Activated CD8-positive, alpha-beta T cell treated with anti-CD3 and anti-CD28 coated beads, Interleukin-2, amount 10 ng/mL, durations not matched to agents 7 days and 5 days (primary cell): ENCODE measurements around the gene TIMP2. TPM values are rescaled to one million over a fixed set of nuclear protein-coding genes. Genes with fewer than 3 reads are reported as not detected.

Source experiments
- ATAC-seq: fragments of 150-1000 bp; cut with Tn5 transposase; one replicate; pipeline ENCODE4 v1.10.0; 2021; ENCODE audit warnings: moderate library complexity
- CTCF ChIA-PET: fragments of 350-600 bp; sonication (Branson Sonifier 250); formaldehyde crosslinking; loops from one replicate; lab custom pipeline; 2021; ENCODE audit warnings: antibody characterized with exemption; lab: Charles Lee
- POLR2A ChIA-PET: fragments of 350-600 bp; sonication (Branson Sonifier 250); formaldehyde crosslinking; loops from one replicate; lab custom pipeline; 2021; ENCODE audit warnings: antibody characterized with exemption; lab: Charles Lee
- DNase-seq: peaks from one replicate; pipeline ENCODE4 v3.0.0-alpha.2; 2020
- H3K27ac Mint-ChIP-seq: one replicate; pipeline ENCODE4 v1.8.0; 2021; ENCODE audit warnings: mild to moderate bottlenecking, mixed read lengths
- H3K27me3 Mint-ChIP-seq: one replicate; pipeline ENCODE4 v1.8.0; 2021; ENCODE audit warnings: low read depth, mixed read lengths
- H3K36me3 Mint-ChIP-seq: one replicate; pipeline ENCODE4 v1.8.0; 2021; ENCODE audit warnings: low read depth, mixed read lengths
- H3K4me1 Mint-ChIP-seq: one replicate; pipeline ENCODE4 v1.8.0; 2021; ENCODE audit warnings: low read depth, mixed read lengths
- H3K4me3 Mint-ChIP-seq: one replicate; pipeline ENCODE4 v1.8.0; 2021; ENCODE audit warnings: mild to moderate bottlenecking, mixed read lengths
- H3K9me3 Mint-ChIP-seq: one replicate; pipeline ENCODE4 v1.8.0; 2022; ENCODE audit warnings: mixed read lengths; ENCODE audit not compliant: insufficient read depth
- total RNA-seq, 2 experiments: library from RNA; stranded (reverse); gene quantifications; one replicate each; pipeline ENCODE4 v1.2.3, GENCODE V29; 2021

The TIMP2 gene
- total RNA-seq, 2 experiments from 2014 or later, result 3.6 to 3.8 TPM

GRCh38 chr17:78899361-78900260, 25.6 kb downstream of the TIMP2 start:
- CTCF ChIA-PET, result interaction anchor here (1.8 kb wide), 1 partner anchor 34 kb away, joined by 8 read pairs; no protein-coding TSS in a partner anchor

GRCh38 chr17:78898947-78899346, 26.2 kb downstream of the TIMP2 start:
- Mint-ChIP-seq H3K4me1 (peaks cover 9% of the 10 kb centered on the region), H3K27ac (no peak overlapping the region), H3K9me3 (no peaks in the 10 kb centered on the region), H3K4me3 (no peak overlapping the region), H3K27me3 (no peaks in the 10 kb centered on the region), H3K36me3 (no peaks in the 10 kb centered on the region)
- POLR2A ChIA-PET, result no interaction called here
- ATAC-seq (no peak), DNase-seq (no peak)
- CTCF ChIA-PET, result interaction anchor here (1.8 kb wide), 1 partner anchor 33 kb away, joined by 8 read pairs; no protein-coding TSS in a partner anchor

More at GRCh38 chr17:78899361-78900260, 25.6 kb downstream of the TIMP2 start:
- DNase-seq (no peak), ATAC-seq (no peak)
- H3K36me3 Mint-ChIP-seq, result no peaks in the 10 kb centered on the region
- H3K4me1 Mint-ChIP-seq, result peaks cover 9% of the 10 kb centered on the region
- no peak overlapping the region for H3K4me3 Mint-ChIP-seq
- POLR2A ChIA-PET, result no interaction called here
- H3K27ac Mint-ChIP-seq, result no peak overlapping the region
- no peaks in the 10 kb centered on the region for H3K27me3 Mint-ChIP-seq
- H3K9me3 Mint-ChIP-seq, result no peaks in the 10 kb centered on the region

- CTCF ChIA-PET, result interaction anchor here (0.9 kb wide), 1 partner anchor 32 kb away, joined by 4 read pairs; no protein-coding TSS in a partner anchor
- ATAC-seq (no peak), DNase-seq (no peak)
- no peaks in the 10 kb centered on the region for H3K27me3 Mint-ChIP-seq
- peaks cover 3% of the 10 kb centered on the region for H3K4me1 Mint-ChIP-seq
- POLR2A ChIA-PET, result no interaction called here
- H3K36me3 Mint-ChIP-seq, result no peaks in the 10 kb centered on the region
- H3K4me3 Mint-ChIP-seq, result no peak overlapping the region
- H3K27ac Mint-ChIP-seq, result no peak overlapping the region
- H3K9me3 Mint-ChIP-seq, result no peaks in the 10 kb centered on the region
These were observed 26.9 kb downstream of the TIMP2 start for GRCh38 chr17:78898075-78898836.

GRCh38 chr17:78897664-78898047, 27.5 kb downstream of the TIMP2 start:
- DNase-seq, result no peak
- POLR2A ChIA-PET, result no interaction called here
- CTCF ChIA-PET, result interaction anchor here (0.9 kb wide), 1 partner anchor 31 kb away, joined by 4 read pairs; no protein-coding TSS in a partner anchor
- Mint-ChIP-seq H3K4me1 (peaks cover 4% of the 10 kb centered on the region), H3K36me3 (no peaks in the 10 kb centered on the region), H3K27ac (no peak overlapping the region), H3K4me3 (no peak overlapping the region), H3K9me3 (no peaks in the 10 kb centered on the region), H3K27me3 (no peaks in the 10 kb centered on the region)
- ATAC-seq, result no peak

- Mint-ChIP-seq H3K4me1 (peaks cover 5% of the 10 kb centered on the region), H3K27ac (no peak overlapping the region), H3K9me3 (no peaks in the 10 kb centered on the region), H3K27me3 (no peaks in the 10 kb centered on the region), H3K4me3 (no peak overlapping the region), H3K36me3 (no peaks in the 10 kb centered on the region)
- DNase-seq (no peak), ATAC-seq (no peak)
- POLR2A ChIA-PET, result no interaction called here
- CTCF ChIA-PET, result interaction anchor here (0.9 kb wide), 1 partner anchor 31 kb away, joined by 4 read pairs; no protein-coding TSS in a partner anchor
These were observed 28.1 kb downstream of the TIMP2 start for GRCh38 chr17:78896834-78897663.

GRCh38 chr17:78896091-78896833, 28.9 kb downstream of the TIMP2 start:
- H3K27ac Mint-ChIP-seq, result no peak overlapping the region
- H3K9me3 Mint-ChIP-seq, result no peaks in the 10 kb centered on the region
- H3K4me3 Mint-ChIP-seq, result no peak overlapping the region
- ChIA-PET POLR2A (no interaction called here), CTCF (interaction anchor here (1.1 kb wide), 1 partner anchor 10 kb away, joined by 3 read pairs; no protein-coding TSS in a partner anchor)
- H3K4me1 Mint-ChIP-seq, result peaks cover 13% of the 10 kb centered on the region
- no peaks in the 10 kb centered on the region for H3K36me3 Mint-ChIP-seq
- H3K27me3 Mint-ChIP-seq, result no peaks in the 10 kb centered on the region
- DNase-seq (no peak), ATAC-seq (no peak)

GRCh38 chr17:78895322-78895721, 29.9 kb downstream of the TIMP2 start:
- H3K4me1 Mint-ChIP-seq, result peaks cover 22% of the 10 kb centered on the region
- H3K27me3 Mint-ChIP-seq, result no peaks in the 10 kb centered on the region
- H3K9me3 Mint-ChIP-seq, result no peaks in the 10 kb centered on the region
- POLR2A ChIA-PET, result no interaction called here
- H3K4me3 Mint-ChIP-seq, result no peak overlapping the region
- H3K27ac Mint-ChIP-seq, result no peak overlapping the region
- CTCF ChIA-PET, result interaction anchor here (1.1 kb wide), 1 partner anchor 9 kb away, joined by 3 read pairs; no protein-coding TSS in a partner anchor
- no peak for DNase-seq
- no peak for ATAC-seq
- H3K36me3 Mint-ChIP-seq, result no peaks in the 10 kb centered on the region

- ChIA-PET CTCF (no interaction called here), POLR2A (no interaction called here)
- no peak for DNase-seq
- Mint-ChIP-seq H3K4me1 (peaks cover 34% of the 10 kb centered on the region), H3K27me3 (no peaks in the 10 kb centered on the region), H3K9me3 (no peaks in the 10 kb centered on the region), H3K36me3 (no peaks in the 10 kb centered on the region), H3K4me3 (no peak overlapping the region), H3K27ac (no peak overlapping the region)
- no peak for ATAC-seq
These were observed 31.5 kb downstream of the TIMP2 start for GRCh38 chr17:78893684-78894083.

GRCh38 chr17:78892936-78893379, 32.2 kb downstream of the TIMP2 start:
- Mint-ChIP-seq H3K27me3 (no peaks in the 10 kb centered on the region), H3K36me3 (no peaks in the 10 kb centered on the region), H3K27ac (peak overlapping the region; percentile 28), H3K4me1 (peaks cover 35% of the 10 kb centered on the region), H3K4me3 (no peak overlapping the region), H3K9me3 (no peaks in the 10 kb centered on the region)
- CTCF ChIA-PET, result no interaction called here
- DNase-seq, result no peak
- POLR2A ChIA-PET, result no interaction called here
- no peak for ATAC-seq

- DNase-seq, result no peak
- CTCF ChIA-PET, result no interaction called here
These were observed 32.7 kb downstream of the TIMP2 start for GRCh38 chr17:78892520-78892919.

More at GRCh38 chr17:78892520-78892919, 32.7 kb downstream of the TIMP2 start:
- POLR2A ChIA-PET, result no interaction called here
- Mint-ChIP-seq H3K27ac (peak overlapping the region; percentile 28), H3K4me1 (peaks cover 37% of the 10 kb centered on the region), H3K9me3 (no peaks in the 10 kb centered on the region), H3K27me3 (no peaks in the 10 kb centered on the region), H3K4me3 (no peak overlapping the region), H3K36me3 (no peaks in the 10 kb centered on the region)
- ATAC-seq, result no peak
